Measurements from ENCODE around the gene KRT15. TPM values are rescaled to one million over a fixed set of nuclear protein-coding genes. Genes with fewer than 3 reads are reported as not detected.

The KRT15 gene
- polyA plus RNA-seq, 1 of the 3 experiments (the other 2 are of a cell fraction), result 16.9 TPM

GRCh38 chr17:41528959-41529353, 10.3 kb upstream of the KRT15 start:
- H3K4me1 ChIP-seq (ENCODE audit: control insufficient read depth in 1 of 2, insufficient read depth in 2 of 2, low read depth in 1 of 2, low read length in 1 of 2), result peaks cover 31 to 49% of the 10 kb centered on the region in 2 experiments
- peak overlapping the region; percentile 52; the same call in 1 of the 2 replicates for H3K9ac ChIP-seq
- no peaks in the 10 kb centered on the region for H3K9me2 ChIP-seq
- no peak for DNase-seq
- no peaks in the 10 kb centered on the region for H3K27me3 ChIP-seq (ENCODE audit: insufficient read depth)
- ChIA-PET CTCF (interaction anchor here (1.0 to 10.6 kb wide), 6 partner anchors 8 to 119 kb away, joined by 3 to 144 read pairs (median 10); no protein-coding TSS in a partner anchor), POLR2A (interaction anchor here (1.6 to 2.8 kb wide), 4 partner anchors 9 to 160 kb away, joined by 4 to 30 read pairs (median 10); partner anchors contain the start of gene KRT15)
- H3K36me3 ChIP-seq (replicated peaks in 1 of 2; ENCODE audit: control insufficient read depth in 1 of 2, insufficient read depth in 2 of 2, low read length in 1 of 2), result no peaks in the 10 kb centered on the region
- peak overlapping the region; percentile 94 to 99 for H3K27ac ChIP-seq (ENCODE audit: low read depth in 2 of 2, low read length in 1 of 2)
- H3F3A ChIP-seq (replicated peaks; ENCODE audit: insufficient read depth), result peaks cover 17% of the 10 kb centered on the region
- no peak overlapping the region for H3K4me3 ChIP-seq (ENCODE audit: low read depth in 2 of 2, low read length in 1 of 2)
- H3K79me2 ChIP-seq (ENCODE audit: insufficient read depth), result no peaks in the 10 kb centered on the region
- H4K20me1 ChIP-seq (ENCODE audit: insufficient read depth), result no peaks in the 10 kb centered on the region
- 91% methylated on average over 10 of the region's 10 CpGs for WGBS (ENCODE audit: low lambda C conversion rate)
- TF ChIP-seq EP300 (IDR thresholded peaks at IDR 0.05; ENCODE audit: borderline replicate concordance in 1 of 2, low read depth in 1 of 2, low read length in 1 of 2) (no peak), JUND (IDR thresholded peaks at IDR 0.05) (no peak), REST (IDR thresholded peaks at IDR 0.05; ENCODE audit: low read depth, low read length) (no peak), EZH2phosphoT487 (IDR thresholded peaks at IDR 0.05; ENCODE audit: borderline replicate concordance, low read depth) (no peak), PBX3 (IDR thresholded peaks at IDR 0.05) (no peak), GABPA (IDR thresholded peaks at IDR 0.05; ENCODE audit: low read depth) (no peak), FOXJ3 (CRISPR knock-in tag; IDR thresholded peaks at IDR 0.05) (no peak), RAD21 (IDR thresholded peaks at IDR 0.05; ENCODE audit: low read length) (no peak), TEAD4 (IDR thresholded peaks at IDR 0.05; ENCODE audit: borderline replicate concordance, insufficient read depth) (no peak), MXI1 (IDR thresholded peaks at IDR 0.05; ENCODE audit: low read depth, low read length) (no peak; the same call in 1 of the 2 replicates), IRF3 (IDR thresholded peaks at IDR 0.05; ENCODE audit: low read depth, low read length) (no peak), TAF1 (IDR thresholded peaks at IDR 0.05; ENCODE audit: borderline replicate concordance, low read depth, low read length) (no peak), FOXM1 (IDR thresholded peaks at IDR 0.05; ENCODE audit: low read depth) (no peak), MAX (IDR thresholded peaks at IDR 0.05; ENCODE audit: low read depth) (no peak), CHD2 (IDR thresholded peaks at IDR 0.05; ENCODE audit: low read length, partially characterized antibody) (no peak), RFX5 (IDR thresholded peaks at IDR 0.05; ENCODE audit: low read length) (no peak), USF2 (IDR thresholded peaks at IDR 0.05; ENCODE audit: borderline replicate concordance, low read depth, low read length) (no peak), SMC3 (IDR thresholded peaks at IDR 0.05; ENCODE audit: low read depth, low read length) (no peak), GATA2 (CRISPR knock-in tag; IDR thresholded peaks at IDR 0.05) (no peak), YY1 (IDR thresholded peaks at IDR 0.05; ENCODE audit: low read depth) (no peak)
- peak overlapping the region; percentile 64 for H3K4me2 ChIP-seq
- H3K9me3 ChIP-seq, result no peaks in the 10 kb centered on the region
- peak overlapping the region; percentile 53; the same call in 1 of the 2 replicates for H2AFZ ChIP-seq (ENCODE audit: low read depth)

Measured in SK-N-SH (cell line).